B cell (primary cell): ENCODE data around the gene FRMD4A. TPM values are rescaled to one million over a fixed set of nuclear protein-coding genes. Genes with fewer than 3 reads are reported as not detected.
"Not testable (repeated sequence)": the region's sequence is repeated elsewhere in the genome, so short reads cannot be mapped to it uniquely, and the experiment has no call there.

Experiments
- ATAC-seq: fragments of 200-7000 bp; cut with Tn5 transposase; one replicate; pipeline ENCODE4 v1.10.0; 2021; ENCODE audit warnings: low read depth, mild to moderate bottlenecking, moderate number of reproducible peaks, moderate library complexity
- CTCF ChIA-PET: fragments of 350-600 bp; sonication (Branson Sonifier 250); formaldehyde crosslinking; loops from one replicate; lab custom pipeline; 2021; ENCODE audit warnings: antibody characterized with exemption, inconsistent platforms; lab: Charles Lee
- POLR2A ChIA-PET: fragments of 350-600 bp; sonication (Branson Sonifier 250); formaldehyde crosslinking; loops from one replicate; lab custom pipeline; 2021; ENCODE audit warnings: antibody characterized with exemption; lab: Charles Lee
- DNase-seq: peaks from one replicate; pipeline ENCODE4 v3.0.0; 2013
- H2AFZ ChIP-seq: 2 replicates; pipeline ENCODE4 v1.6.1; 2012; ENCODE audit warnings: mild to moderate bottlenecking, low read depth, low read length; ENCODE audit not compliant: insufficient read depth, poor library complexity, severe bottlenecking
- H3K27ac ChIP-seq, 2 donors: 1 replicate in 1 of 2; 2 replicates in 1 of 2; pipeline ENCODE4 v1.5.1; 2012 to 2013; ENCODE audit warnings: low read length in 2 of 2, mild to moderate bottlenecking in 2 of 2, moderate library complexity in 1 of 2
- H3K27me3 ChIP-seq, 4 experiments: fragments of 200-600 bp in 1 of 4; sonication (generic) in 1 of 4; replicated peaks in 1 of 4; 1 replicate in 2 of 4; 2 replicates in 2 of 4; pipeline versions ENCODE4 v1.6.1 to v1.7.0; 2013 to 2016; ENCODE audit warnings: low read length in 3 of 4, mild to moderate bottlenecking in 2 of 4, mixed read lengths in 1 of 4, moderate library complexity in 1 of 4; ENCODE audit not compliant: insufficient read depth in 4 of 4, control insufficient read depth in 3 of 4; ENCODE audit errors: control extremely low read depth in 1 of 4
- H3K36me3 ChIP-seq, 2 experiments: replicated peaks in 1 of 2; 1 replicate in 1 of 2; 2 replicates in 1 of 2; pipeline versions ENCODE4 v1.6.1 to v1.7.1; 2013; ENCODE audit warnings: low read length in 1 of 2; ENCODE audit not compliant: insufficient read depth in 2 of 2, control insufficient read depth in 1 of 2; ENCODE audit errors: control extremely low read depth in 1 of 2, extremely low read depth in 1 of 2
- H3K4me1 ChIP-seq, 2 donors: fragments of 200-600 bp in 1 of 2; sonication (generic) in 1 of 2; 1 replicate in 1 of 2; 2 replicates in 1 of 2; pipeline versions ENCODE4 v1.5.1 to v1.6.1; 2013 to 2017; ENCODE audit warnings: low read length in 2 of 2; ENCODE audit not compliant: control insufficient read depth in 2 of 2, insufficient read depth in 2 of 2
- H3K4me2 ChIP-seq: replicated peaks from 2 replicates; pipeline ENCODE3; 2012; ENCODE audit warnings: mild to moderate bottlenecking, low read depth, low read length; ENCODE audit not compliant: poor library complexity, severe bottlenecking
- H3K4me3 ChIP-seq, 5 experiments: fragments of 200-600 bp in 1 of 5; sonication (generic) in 1 of 5; 1 replicate in 3 of 5; 2 replicates in 2 of 5; pipeline versions ENCODE4 v1.5.1 to v1.7.0; 2011 to 2016; ENCODE audit warnings: low read length in 4 of 5, mild to moderate bottlenecking in 4 of 5, low read depth in 2 of 5, control low read depth in 1 of 5, moderate library complexity in 1 of 5; ENCODE audit not compliant: insufficient read depth in 1 of 5; ENCODE audit errors: control extremely low read depth in 1 of 5, extremely low read depth in 1 of 5
- H3K79me2 ChIP-seq: fragments of 200-600 bp; sonication (generic); one replicate; pipeline ENCODE4 v1.6.0; 2016; ENCODE audit warnings: low read length; ENCODE audit not compliant: control insufficient read depth, insufficient read depth
- H3K9ac ChIP-seq: fragments of 200-600 bp; sonication (generic); 2 replicates; pipeline ENCODE4 v1.6.1; 2017; ENCODE audit warnings: mild to moderate bottlenecking, low read length, moderate library complexity
- H3K9me3 ChIP-seq, 3 donors: one replicate each; pipeline versions ENCODE4 v1.6.1 to v1.7.1; 2013; ENCODE audit warnings: low read length in 2 of 3; ENCODE audit not compliant: control insufficient read depth in 2 of 3, insufficient read depth in 1 of 3; ENCODE audit errors: control extremely low read depth in 1 of 3
- H4K20me1 ChIP-seq: 2 replicates; pipeline ENCODE4 v1.6.0; 2012; ENCODE audit warnings: mild to moderate bottlenecking, low read length; ENCODE audit not compliant: insufficient read depth, control insufficient read depth, poor library complexity, severe bottlenecking
- H3K27ac Mint-ChIP-seq: one replicate; pipeline ENCODE4 v1.8.0; 2021; ENCODE audit warnings: mixed read lengths
- H3K27me3 Mint-ChIP-seq: one replicate; pipeline ENCODE4 v1.8.0; 2021; ENCODE audit warnings: mixed read lengths
- H3K4me1 Mint-ChIP-seq: one replicate; pipeline ENCODE4 v1.8.0; 2021; ENCODE audit warnings: mixed read lengths
- H3K4me3 Mint-ChIP-seq: one replicate; pipeline ENCODE4 v1.8.0; 2021; ENCODE audit warnings: mixed read lengths
- H3K9me3 Mint-ChIP-seq: one replicate; pipeline ENCODE4 v1.8.0; 2022; ENCODE audit warnings: mixed read lengths; ENCODE audit not compliant: insufficient read depth
- CTCF ChIP-seq: fragments of 200-600 bp; IDR thresholded peaks from one replicate; pipeline ENCODE4 v1.8.0; 2022; ENCODE audit warnings: antibody characterized with exemption, mild to moderate bottlenecking
- EZH2 ChIP-seq: IDR thresholded peaks from 2 replicates; pipeline ENCODE4 v1.6.1; 2012; ENCODE audit warnings: borderline replicate concordance, low read depth, mild to moderate bottlenecking, moderate library complexity, low read length; ENCODE audit not compliant: insufficient read depth, poor library complexity, severe bottlenecking
- whole genome bisulfite sequencing: methylation state at CpG from one replicate; pipeline ENCODE4 v1.1.5; 2013; ENCODE audit warnings: missing lambda C conversion rate; ENCODE audit not compliant: insufficient coverage; 5-methylcytosine and 5-hydroxymethylcytosine counted together
- intact Hi-C: fragments of 100-400 bp; cut with micrococcal nuclease; formaldehyde crosslinking; loops from one replicate; pipeline ENCODE4 v1.10.0; 2022
- polyA plus RNA-seq: library from polyadenylated mRNA; depleted of rRNA; stranded (reverse); fragments of >200 nt; gene quantifications from 2 replicates; pipeline ENCODE4 v1.2.3, GENCODE V29; 2012
- total RNA-seq, 2 donors: library from RNA; stranded (reverse); fragments of 120-200 nt in 1 of 2; gene quantifications; 1 replicate in 1 of 2; 2 replicates in 1 of 2; pipeline versions ENCODE4 v1.2.3 to v1.2.4, GENCODE V29; 2013 to 2022

The FRMD4A gene
- total and polyA plus RNA-seq, 2 donors (not counting 1 experiment from before 2014, with no cell fraction given), result 0.76 to 3.4 TPM

GRCh38 chr10:13784067-13784466 is 546.7 kb downstream of the FRMD4A start:
- H4K20me1 ChIP-seq, result no peaks in the 10 kb centered on the region
- peak overlapping the region; percentile 51 for H3K4me2 ChIP-seq
- TF ChIP-seq CTCF (peak; percentile 26), EZH2 (no peak)
- no peak overlapping the region for H3K4me3 ChIP-seq
- peak overlapping the region; percentile 45 for H2AFZ ChIP-seq
- peak overlapping the region; percentile 58 for H3K27ac Mint-ChIP-seq
- CTCF ChIA-PET, result interaction anchor here (0.6 to 3.3 kb wide), 14 partner anchors 13 to 1322 kb away, joined by 3 to 15 read pairs (median 4); no protein-coding TSS in a partner anchor
- intact Hi-C loops, result loop anchor here (1.0 to 10.0 kb wide), 4 partner anchors 211 to 401 kb away; no protein-coding TSS in a partner anchor
- no peaks in the 10 kb centered on the region for H3K9me3 Mint-ChIP-seq
- H3K27ac ChIP-seq, result peak overlapping the region in 1 of 2 donors; percentile 62
- WGBS, result no CpG with 5 or more reads among the region's 2 CpGs
- ATAC-seq (peak; percentile 60), DNase-seq (peak; percentile 68)
- peaks cover 70% of the 10 kb centered on the region for H3K4me1 Mint-ChIP-seq
- peak overlapping the region; percentile 39 for H3K9ac ChIP-seq
- peaks cover 37 to 49% of the 10 kb centered on the region in 2 donors for H3K4me1 ChIP-seq
- no peaks in the 10 kb centered on the region for H3K79me2 ChIP-seq
- no peaks in the 10 kb centered on the region for H3K27me3 ChIP-seq
- peak overlapping the region; percentile 38 for H3K4me3 Mint-ChIP-seq
- POLR2A ChIA-PET, result interaction anchor here (1.2 to 1.4 kb wide), 3 partner anchors 12 to 399 kb away, joined by 3 to 5 read pairs (median 4); partner anchors contain the start of gene PRPF18
- H3K27me3 Mint-ChIP-seq, result no peaks in the 10 kb centered on the region
- H3K9me3 ChIP-seq, result no peaks in the 10 kb centered on the region
- no peaks in the 10 kb centered on the region for H3K36me3 ChIP-seq

- ChIA-PET POLR2A (interaction anchor here (0.6 to 0.7 kb wide), 4 partner anchors 22 to 758 kb away, joined by 3 to 9 read pairs (median 3); no protein-coding TSS in a partner anchor), CTCF (interaction anchor here (1.2 kb wide), 1 partner anchor 120 kb away, joined by 5 read pairs; no protein-coding TSS in a partner anchor)
- H2AFZ ChIP-seq, result no peak overlapping the region
- DNase-seq (no peak), ATAC-seq (no peak)
- Mint-ChIP-seq H3K9me3 (no peaks in the 10 kb centered on the region), H3K4me1 (peaks cover 62% of the 10 kb centered on the region), H3K27me3 (peaks cover 8% of the 10 kb centered on the region), H3K4me3 (peak overlapping the region; percentile 1), H3K27ac (no peak overlapping the region)
- no peak for TF ChIP-seq EZH2
- no peak for TF ChIP-seq CTCF
- H3K79me2 ChIP-seq, result no peaks in the 10 kb centered on the region
- H3K36me3 ChIP-seq, result no peaks in the 10 kb centered on the region
- H3K4me3 ChIP-seq, result no peak overlapping the region
- no peaks in the 10 kb centered on the region for H4K20me1 ChIP-seq
- H3K9me3 ChIP-seq, result no peaks in the 10 kb centered on the region
- no peak overlapping the region for H3K9ac ChIP-seq
- H3K4me1 ChIP-seq, result peaks cover 27 to 30% of the 10 kb centered on the region in 2 donors
- no peak overlapping the region for H3K4me2 ChIP-seq
- WGBS, result 86% methylated on average over 3 of the region's 6 CpGs
- H3K27ac ChIP-seq, result no peak overlapping the region
- intact Hi-C loops, result loop anchor here (5.0 to 10.0 kb wide), 5 partner anchors 195 to 337 kb away; partner anchors contain the start of gene PRPF18
- peaks cover 0 to 5% (median 0%) of the 10 kb centered on the region in 4 experiments for H3K27me3 ChIP-seq
These were observed 551.0 kb downstream of the FRMD4A start for GRCh38 chr10:13779748-13780147.

- not testable (repeated sequence) for H3K27ac Mint-ChIP-seq
These were observed 552.1 kb downstream of the FRMD4A start for GRCh38 chr10:13778693-13778960.

More at GRCh38 chr10:13778693-13778960, 552.1 kb downstream of the FRMD4A start:
- Mint-ChIP-seq H3K27me3 (peaks cover 18% of the 10 kb centered on the region), H3K4me1 (peaks cover 54% of the 10 kb centered on the region)
- H3K27me3 ChIP-seq, H3K4me3 Mint-ChIP-seq, H2AFZ ChIP-seq, H3K79me2 ChIP-seq, H3K9me3 ChIP-seq, H3K4me2 ChIP-seq, ATAC-seq, H4K20me1 ChIP-seq, H3K4me3 ChIP-seq, H3K9ac ChIP-seq, CTCF ChIA-PET, POLR2A ChIA-PET, DNase-seq, H3K36me3 ChIP-seq, H3K9me3 Mint-ChIP-seq, H3K27ac ChIP-seq: not testable (repeated sequence)
- peaks cover 19 to 20% of the 10 kb centered on the region in 2 donors for H3K4me1 ChIP-seq
- intact Hi-C loops, result loop anchor here (5.0 to 10.0 kb wide), 2 partner anchors 194 to 336 kb away; partner anchors contain the start of gene PRPF18
- 100% methylated on average over 4 of the region's 4 CpGs for WGBS
